ENCODE data around the gene RASL10B.

Gene RASL10B

GRCh38 chr17:35710950-35711349, 20.5 kb upstream of the RASL10B start:
- H3K27me3 ChIP-seq: no peaks in the 10 kb centered on the region
- TF ChIP-seq CTCF (IDR thresholded peaks at IDR 0.05): no peak
- intact Hi-C loops (cut with DNase I; ENCODE audit: low total_unique reads): no loop called here
- no peak overlapping the region for H3K4me3 ChIP-seq
- H3K4me1 ChIP-seq: peaks cover 0 to 41% (median 27%) of the 10 kb centered on the region in 4 donors
- no peak for DNase-seq
- no peak overlapping the region for H3K27ac ChIP-seq
- peaks cover 27 to 35% (median 32%) of the 10 kb centered on the region in 3 donors for H3K36me3 ChIP-seq
- no peaks in the 10 kb centered on the region for H3K9me3 ChIP-seq

- no peaks in the 10 kb centered on the region for H3K27me3 ChIP-seq
- H3K4me1 ChIP-seq: peaks cover 0 to 63% (median 41%) of the 10 kb centered on the region in 4 donors
- no peaks in the 10 kb centered on the region for H3K9me3 ChIP-seq
- no peak for TF ChIP-seq CTCF (IDR thresholded peaks at IDR 0.05)
- peaks cover 27 to 32% (median 30%) of the 10 kb centered on the region in 3 donors for H3K36me3 ChIP-seq
- intact Hi-C loops (cut with DNase I; ENCODE audit: low total_unique reads): no loop called here
- no peak overlapping the region for H3K4me3 ChIP-seq
- peak overlapping the region; percentile 35 to 78 for H3K27ac ChIP-seq
- peak in 1 of 2 donors; percentile 48 for DNase-seq
Measured at GRCh38 chr17:35713069-35713728, 18.2 kb upstream of the RASL10B start.

- TF ChIP-seq CTCF (IDR thresholded peaks at IDR 0.05): no peak
- no peak for DNase-seq
- H3K9me3 ChIP-seq: no peaks in the 10 kb centered on the region
- H3K4me1 ChIP-seq: peaks cover 0 to 72% (median 43%) of the 10 kb centered on the region in 4 donors
- intact Hi-C loops (cut with DNase I; ENCODE audit: low total_unique reads): no loop called here
- no peak overlapping the region for H3K4me3 ChIP-seq
- H3K36me3 ChIP-seq: peaks cover 19 to 25% (median 20%) of the 10 kb centered on the region in 3 donors
- H3K27me3 ChIP-seq: no peaks in the 10 kb centered on the region
- H3K27ac ChIP-seq: peak overlapping the region in 1 of 2 donors; percentile 74
Measured at GRCh38 chr17:35714988-35715387, 16.5 kb upstream of the RASL10B start.

GRCh38 chr17:35715416-35715815, 16.0 kb upstream of the RASL10B start:
- no peak for TF ChIP-seq CTCF (IDR thresholded peaks at IDR 0.05)
- no peak for DNase-seq
- intact Hi-C loops (cut with DNase I; ENCODE audit: low total_unique reads): no loop called here
- Histone ChIP-seq H3K27ac (peak overlapping the region; percentile 44 to 74), H3K4me3 (no peak overlapping the region), H3K9me3 (no peaks in the 10 kb centered on the region), H3K4me1 (peaks cover 0 to 72% (median 43%) of the 10 kb centered on the region in 4 donors), H3K27me3 (no peaks in the 10 kb centered on the region), H3K36me3 (peaks cover 14 to 22% (median 16%) of the 10 kb centered on the region in 3 donors)

GRCh38 chr17:35716173-35716572, 15.3 kb upstream of the RASL10B start:
- Histone ChIP-seq H3K36me3 (peaks cover 8 to 19% (median 11%) of the 10 kb centered on the region in 3 donors), H3K4me1 (peaks cover 0 to 72% (median 43%) of the 10 kb centered on the region in 4 donors), H3K9me3 (no peaks in the 10 kb centered on the region), H3K27me3 (no peaks in the 10 kb centered on the region), H3K27ac (peak overlapping the region; percentile 44 to 74), H3K4me3 (no peak overlapping the region)
- intact Hi-C loops (cut with DNase I; ENCODE audit: low total_unique reads): no loop called here
- no peak for TF ChIP-seq CTCF (IDR thresholded peaks at IDR 0.05)
- DNase-seq: no peak
